PC-9 (cell line): ENCODE measurements around the gene CNNM2. TPM values are rescaled to one million over a fixed set of nuclear protein-coding genes. Genes with fewer than 3 reads are reported as not detected.
A peak's percentile ranks its signal among the peaks of the same experiment; 100 is the strongest.

Experiments used
- BruUV-seq: library from RNA; stranded (reverse); fragments of 400-500 nt; replicated peaks from 2 replicates; lab custom pipeline; 2021; lab: Mats Ljungman, UMichigan
- CTCF ChIA-PET: fragments of 300-600 bp; sonication (Branson Sonifier 250); formaldehyde crosslinking; loops from one replicate; lab custom pipeline; 2022; ENCODE audit warnings: antibody characterized with exemption; lab: Charles Lee
- POLR2A ChIA-PET: fragments of 300-600 bp; sonication (Branson Sonifier 250); formaldehyde crosslinking; loops from one replicate; lab custom pipeline; 2022; ENCODE audit warnings: antibody characterized with exemption; ENCODE audit not compliant: unreplicated experiment; lab: Charles Lee
- DNase-seq, 2 experiments: peaks; one replicate each; pipeline versions ENCODE4 v3.0.0 to v3.0.0-alpha.2; 2015 to 2022; ENCODE audit warnings: mixed read lengths in 1 of 2
- H2AFZ ChIP-seq: fragments of 200-600 bp; sonication (generic); 2 replicates; pipeline ENCODE4 v1.8.1; 2017; ENCODE audit warnings: antibody characterized with exemption
- H3F3A ChIP-seq: fragments of 200-600 bp; sonication (generic); 2 replicates; pipeline ENCODE4 v1.8.1; 2017; ENCODE audit warnings: antibody characterized with exemption, mild to moderate bottlenecking, low read depth; ENCODE audit not compliant: insufficient read depth
- H3K27ac ChIP-seq: fragments of 200-600 bp; sonication (generic); 2 replicates; pipeline ENCODE4 v1.6.1; 2016; ENCODE audit warnings: mixed run types
- H3K27me3 ChIP-seq: fragments of 200-600 bp; sonication (generic); 2 replicates; pipeline ENCODE4 v1.6.1; 2016; ENCODE audit warnings: low read depth, mixed run types; ENCODE audit not compliant: insufficient read depth
- H3K36me3 ChIP-seq: fragments of 200-600 bp; sonication (generic); 2 replicates; pipeline ENCODE4 v1.6.1; 2016; ENCODE audit warnings: low read depth, mixed run types
- H3K4me1 ChIP-seq: fragments of 200-600 bp; sonication (generic); replicated peaks from 2 replicates; pipeline ENCODE4 v1.6.1; 2016; ENCODE audit warnings: mixed run types; ENCODE audit not compliant: insufficient read depth
- H3K4me2 ChIP-seq: fragments of 200-600 bp; sonication (generic); 2 replicates; pipeline ENCODE4 v1.6.1; 2017; ENCODE audit warnings: mixed run types
- H3K4me3 ChIP-seq: fragments of 200-600 bp; sonication (generic); 2 replicates; pipeline ENCODE4 v1.6.1; 2016; ENCODE audit warnings: mixed run types
- H3K79me2 ChIP-seq: fragments of 200-600 bp; sonication (generic); 2 replicates; pipeline ENCODE4 v1.6.1; 2017; ENCODE audit warnings: low read depth, mixed run types
- H3K9me2 ChIP-seq: fragments of 200-600 bp; sonication (generic); 2 replicates; pipeline ENCODE4 v1.8.1; 2017; ENCODE audit warnings: mild to moderate bottlenecking; ENCODE audit not compliant: insufficient read depth
- H3K9me3 ChIP-seq: fragments of 200-600 bp; sonication (generic); 2 replicates; pipeline ENCODE4 v1.8.1; 2016; ENCODE audit warnings: low read depth; ENCODE audit not compliant: insufficient read depth
- H4K20me1 ChIP-seq: fragments of 200-600 bp; sonication (generic); 2 replicates; pipeline ENCODE4 v1.8.1; 2017; ENCODE audit not compliant: insufficient read depth
- CTCF ChIP-seq: fragments of 200-600 bp; sonication (generic); conservative IDR thresholded peaks from 2 replicates; pipeline ENCODE4 v1.6.1; 2017; ENCODE audit warnings: mixed run types, antibody characterized with exemption, mild to moderate bottlenecking, moderate library complexity
- EZH2 ChIP-seq: fragments of 200-600 bp; sonication (generic); IDR thresholded peaks from 2 replicates; pipeline ENCODE4 v1.8.0; 2017; ENCODE audit warnings: antibody characterized with exemption, low read depth
- intact Hi-C: fragments of 100-400 bp; cut with micrococcal nuclease; formaldehyde crosslinking; loops from one replicate; pipeline ENCODE4 v1.10.0; 2022; ENCODE audit not compliant: unreplicated experiment
- total RNA-seq: library from RNA; stranded (reverse); gene quantifications from 2 replicates; pipeline ENCODE4 v1.2.3, GENCODE V29; 2021

The CNNM2 gene
- total RNA-seq, 1 experiment from 2014 or later: 8.8 TPM

- Histone ChIP-seq H3K79me2 (peaks cover 26% of the 10 kb centered on the region), H3K4me2 (no peak overlapping the region), H3K27me3 (no peaks in the 10 kb centered on the region), H3K36me3 (peaks cover 8% of the 10 kb centered on the region; the same call in 1 of the 2 replicates), H3K27ac (no peak overlapping the region), H3F3A (peaks cover 23% of the 10 kb centered on the region; the same call in 1 of the 2 replicates), H2AFZ (no peak overlapping the region), H3K9me2 (no peaks in the 10 kb centered on the region), H3K4me3 (no peak overlapping the region), H4K20me1 (peaks cover 3% of the 10 kb centered on the region), H3K4me1 (no peaks in the 10 kb centered on the region), H3K9me3 (no peaks in the 10 kb centered on the region)
- TF ChIP-seq CTCF: no peak
- no peak for TF ChIP-seq EZH2
- BruUV-seq: no TSS peak
- ChIA-PET POLR2A (no interaction called here), CTCF (no interaction called here)
- intact Hi-C loops: loop anchor here (10.0 kb wide), 1 partner anchor 123 kb away; no protein-coding TSS in a partner anchor
- DNase-seq: no peak
Observed at GRCh38 chr10:103111918-103112877, 194.1 kb downstream of the CNNM2 start.

- intact Hi-C loops: loop anchor here (10.0 kb wide), 1 partner anchor 120 kb away; no protein-coding TSS in a partner anchor
- Histone ChIP-seq H3K4me1 (no peaks in the 10 kb centered on the region), H3K36me3 (peaks cover 8% of the 10 kb centered on the region; the same call in 1 of the 2 replicates), H3K4me3 (no peak overlapping the region), H3K79me2 (peaks cover 42% of the 10 kb centered on the region), H3K4me2 (no peak overlapping the region), H3K9me3 (no peaks in the 10 kb centered on the region), H3K27me3 (no peaks in the 10 kb centered on the region), H3F3A (peaks cover 32% of the 10 kb centered on the region; the same call in 1 of the 2 replicates), H3K27ac (no peak overlapping the region), H3K9me2 (no peaks in the 10 kb centered on the region), H4K20me1 (peaks cover 5% of the 10 kb centered on the region), H2AFZ (no peak overlapping the region)
- DNase-seq: peak; percentile 7 to 36
- no TSS peak for BruUV-seq
- TF ChIP-seq CTCF (no peak), EZH2 (no peak)
- ChIA-PET CTCF (no interaction called here), POLR2A (no interaction called here)
Observed at GRCh38 chr10:103114876-103115275, 196.8 kb downstream of the CNNM2 start.

GRCh38 chr10:103117247-103117646 lies 199.2 kb downstream of the CNNM2 start:
- Histone ChIP-seq H3K36me3 (peaks cover 8% of the 10 kb centered on the region; the same call in 1 of the 2 replicates), H3K4me3 (no peak overlapping the region), H3K4me2 (no peak overlapping the region), H3F3A (peaks cover 24% of the 10 kb centered on the region; the same call in 1 of the 2 replicates), H3K27ac (no peak overlapping the region), H3K4me1 (no peaks in the 10 kb centered on the region), H2AFZ (no peak overlapping the region), H3K79me2 (peaks cover 37% of the 10 kb centered on the region), H3K27me3 (no peaks in the 10 kb centered on the region), H4K20me1 (peaks cover 7% of the 10 kb centered on the region), H3K9me3 (no peaks in the 10 kb centered on the region), H3K9me2 (no peaks in the 10 kb centered on the region)
- POLR2A ChIA-PET: no interaction called here
- intact Hi-C loops: loop anchor here (10.0 kb wide), 1 partner anchor 118 kb away; no protein-coding TSS in a partner anchor
- no TSS peak for BruUV-seq
- TF ChIP-seq EZH2 (no peak), CTCF (no peak)
- CTCF ChIA-PET: no interaction called here
- no peak for DNase-seq
